Smooth muscle cell (in vitro differentiated cells): ENCODE results near the gene ABR. TPM values are rescaled to one million over a fixed set of nuclear protein-coding genes. Genes with fewer than 3 reads are reported as not detected.
A peak's percentile ranks its signal among the peaks of the same experiment; 100 is the strongest.
"Not testable (repeated sequence)": the region's sequence is repeated elsewhere in the genome, so short reads cannot be mapped to it uniquely, and the experiment has no call there.

Experiments used
- DNase-seq: peaks from one replicate; lab custom pipeline; 2025; ENCODE audit not compliant: unreplicated experiment; lab: John Stamatoyannopoulos, UW
- H2AFZ ChIP-seq: fragments of 200-600 bp; sonication (generic); 2 replicates; pipeline ENCODE4 v1.6.0; 2016; ENCODE audit warnings: antibody characterized with exemption, low read depth, mild to moderate bottlenecking
- H3F3A ChIP-seq: fragments of 200-600 bp; sonication (generic); 2 replicates; pipeline ENCODE4 v1.6.0; 2017; ENCODE audit warnings: antibody characterized with exemption, low read depth
- H3K27ac ChIP-seq: fragments of 200-600 bp; sonication (generic); 2 replicates; pipeline ENCODE4 v1.5.1; 2016; ENCODE audit warnings: low read depth, mild to moderate bottlenecking
- H3K27me3 ChIP-seq: fragments of 200-600 bp; sonication (generic); 2 replicates; pipeline ENCODE4 v1.6.1; 2016; ENCODE audit warnings: low read depth, mild to moderate bottlenecking
- H3K36me3 ChIP-seq: fragments of 200-600 bp; sonication (generic); 2 replicates; pipeline ENCODE4 v1.5.1; 2016; ENCODE audit warnings: low read depth
- H3K4me1 ChIP-seq: fragments of 200-600 bp; sonication (generic); 2 replicates; pipeline ENCODE4 v1.5.1; 2016; ENCODE audit warnings: low read depth
- H3K4me2 ChIP-seq: fragments of 200-600 bp; sonication (generic); 2 replicates; pipeline ENCODE4 v1.6.0; 2016; ENCODE audit warnings: mild to moderate bottlenecking
- H3K4me3 ChIP-seq: fragments of 200-600 bp; sonication (generic); 2 replicates; pipeline ENCODE4 v1.5.1; 2016; ENCODE audit warnings: mild to moderate bottlenecking
- H3K79me2 ChIP-seq: fragments of 200-600 bp; sonication (generic); 2 replicates; pipeline ENCODE4 v1.6.0; 2016; ENCODE audit warnings: low read depth, mild to moderate bottlenecking
- H3K9ac ChIP-seq: fragments of 200-600 bp; sonication (generic); 2 replicates; pipeline ENCODE4 v1.6.0; 2016; ENCODE audit warnings: low read depth
- H3K9me3 ChIP-seq: fragments of 200-600 bp; sonication (generic); replicated peaks from 2 replicates; pipeline ENCODE4 v1.5.1; 2016; ENCODE audit warnings: low read depth
- H4K20me1 ChIP-seq: fragments of 200-600 bp; sonication (generic); 2 replicates; pipeline ENCODE4 v1.6.0; 2016; ENCODE audit warnings: low read depth
- WGBS: methylation state at CpG from one replicate; pipeline ENCODE4 v1.1.7; 2016; ENCODE audit warnings: low lambda C conversion rate; 5-methylcytosine and 5-hydroxymethylcytosine counted together
- polyA plus RNA-seq: library from polyadenylated mRNA; unstranded; fragments of >200 nt; fragmentation: Nextera tagmentation; extraction: Ambion mirVana; gene quantifications from 2 replicates; pipeline ENCODE4 v1.2.1, GENCODE V29; 2016
- total RNA-seq: library from RNA; depleted of rRNA; stranded (reverse); fragments of >200 nt; gene quantifications from 2 replicates; pipeline ENCODE4 v1.2.3, GENCODE V29; 2014
- TF ChIP-seq, protein P1 (sequence below): fragments of 200-600 bp; sonication (generic); IDR thresholded peaks from 2 replicates; pipeline ENCODE4 v1.5.1; 2017; ENCODE audit warnings: borderline replicate concordance, mild to moderate bottlenecking, antibody characterized with exemption; ENCODE audit not compliant: insufficient read depth, poor library complexity, severe bottlenecking

Gene ABR
- total and polyA plus RNA-seq, 2 experiments from 2014 or later, result 16.1 to 29.1 TPM

DNA sequence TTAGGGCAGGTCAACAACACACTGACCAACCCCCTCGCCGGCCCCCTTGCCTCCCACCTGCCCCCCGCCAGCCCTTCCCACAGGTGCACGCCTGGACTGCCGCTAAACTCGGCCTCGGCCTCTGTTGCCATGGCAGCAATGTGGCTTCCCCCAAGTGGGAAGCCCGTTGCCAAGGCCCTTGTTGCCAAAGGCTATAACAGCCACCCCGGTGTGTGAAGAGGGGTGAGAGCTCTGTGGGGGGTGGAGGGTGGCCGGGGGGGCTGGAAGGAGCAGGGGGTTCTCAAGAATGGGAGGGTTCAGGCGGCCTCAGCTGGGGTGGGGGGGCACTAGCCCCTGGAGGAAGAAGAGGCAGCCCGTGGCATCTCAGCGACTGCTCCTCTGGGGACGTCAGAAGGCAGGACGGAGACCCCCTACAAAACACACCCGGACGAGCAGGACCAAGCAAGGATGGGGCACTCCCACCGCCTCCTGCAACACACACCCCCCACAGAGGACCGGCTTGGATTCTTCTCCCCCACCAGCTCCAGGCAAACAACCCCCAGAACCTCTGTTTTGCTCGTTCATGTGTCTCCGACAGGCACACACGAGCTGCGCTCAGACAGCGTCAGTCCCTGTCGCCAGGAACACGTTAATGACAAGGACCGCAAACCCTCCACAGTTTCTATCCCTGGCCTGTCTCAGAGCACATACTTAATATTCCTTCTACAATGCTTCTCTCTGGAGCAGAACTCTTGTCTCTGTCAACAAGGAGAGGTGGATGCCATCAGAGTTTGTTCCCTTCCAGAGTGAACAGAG lies 55.7 kb downstream of the ABR start:
- Histone ChIP-seq H3K4me2 (no peak overlapping the region), H3K4me3 (no peak overlapping the region), H3K9me3 (no peaks in the 10 kb centered on the region), H4K20me1 (peaks cover 12% of the 10 kb centered on the region), H3K9ac (no peak overlapping the region), H3K36me3 (no peaks in the 10 kb centered on the region), H3F3A (no peaks in the 10 kb centered on the region), H3K4me1 (no peaks in the 10 kb centered on the region), H2AFZ (no peak overlapping the region), H3K79me2 (no peaks in the 10 kb centered on the region), H3K27ac (no peak overlapping the region), H3K27me3 (no peaks in the 10 kb centered on the region)
- DNase-seq, result no peak
- WGBS, result 91% methylated on average over 19 of the region's 27 CpGs
- TF ChIP-seq, protein P1, sequence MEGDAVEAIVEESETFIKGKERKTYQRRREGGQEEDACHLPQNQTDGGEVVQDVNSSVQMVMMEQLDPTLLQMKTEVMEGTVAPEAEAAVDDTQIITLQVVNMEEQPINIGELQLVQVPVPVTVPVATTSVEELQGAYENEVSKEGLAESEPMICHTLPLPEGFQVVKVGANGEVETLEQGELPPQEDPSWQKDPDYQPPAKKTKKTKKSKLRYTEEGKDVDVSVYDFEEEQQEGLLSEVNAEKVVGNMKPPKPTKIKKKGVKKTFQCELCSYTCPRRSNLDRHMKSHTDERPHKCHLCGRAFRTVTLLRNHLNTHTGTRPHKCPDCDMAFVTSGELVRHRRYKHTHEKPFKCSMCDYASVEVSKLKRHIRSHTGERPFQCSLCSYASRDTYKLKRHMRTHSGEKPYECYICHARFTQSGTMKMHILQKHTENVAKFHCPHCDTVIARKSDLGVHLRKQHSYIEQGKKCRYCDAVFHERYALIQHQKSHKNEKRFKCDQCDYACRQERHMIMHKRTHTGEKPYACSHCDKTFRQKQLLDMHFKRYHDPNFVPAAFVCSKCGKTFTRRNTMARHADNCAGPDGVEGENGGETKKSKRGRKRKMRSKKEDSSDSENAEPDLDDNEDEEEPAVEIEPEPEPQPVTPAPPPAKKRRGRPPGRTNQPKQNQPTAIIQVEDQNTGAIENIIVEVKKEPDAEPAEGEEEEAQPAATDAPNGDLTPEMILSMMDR, result no peak

DNA sequence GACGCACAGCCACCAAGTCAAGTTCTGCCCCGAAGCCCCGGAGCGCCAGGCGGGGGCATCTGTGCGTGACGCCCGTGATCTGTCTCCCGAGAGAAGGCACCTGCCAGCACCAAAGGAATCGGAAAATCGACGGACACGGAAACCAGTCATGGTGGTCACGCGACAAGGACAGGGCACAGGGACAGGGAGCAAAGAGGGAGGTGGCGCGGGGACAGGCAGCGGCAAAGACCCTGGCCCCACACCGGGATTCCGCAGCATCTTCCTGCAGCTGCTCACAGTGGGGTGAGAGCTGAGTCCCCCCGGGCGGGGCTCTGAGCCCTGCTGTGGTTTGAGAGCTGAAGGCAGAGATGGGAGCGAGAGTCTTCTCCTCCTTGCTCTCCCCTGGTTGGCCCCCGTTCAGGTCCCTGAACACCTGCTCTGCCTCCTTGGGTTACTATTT lies 56.4 kb downstream of the ABR start:
- TF ChIP-seq, protein P1, result no peak
- Histone ChIP-seq H2AFZ (no peak overlapping the region), H3K9ac (no peak overlapping the region), H3K36me3 (no peaks in the 10 kb centered on the region), H3F3A (no peaks in the 10 kb centered on the region), H3K9me3 (no peaks in the 10 kb centered on the region), H4K20me1 (peaks cover 12% of the 10 kb centered on the region), H3K4me1 (no peaks in the 10 kb centered on the region), H3K27me3 (no peaks in the 10 kb centered on the region), H3K27ac (no peak overlapping the region), H3K79me2 (no peaks in the 10 kb centered on the region), H3K4me3 (no peak overlapping the region), H3K4me2 (no peak overlapping the region)
- WGBS, result 83% methylated on average over 24 of the region's 24 CpGs
- no peak for DNase-seq

DNA sequence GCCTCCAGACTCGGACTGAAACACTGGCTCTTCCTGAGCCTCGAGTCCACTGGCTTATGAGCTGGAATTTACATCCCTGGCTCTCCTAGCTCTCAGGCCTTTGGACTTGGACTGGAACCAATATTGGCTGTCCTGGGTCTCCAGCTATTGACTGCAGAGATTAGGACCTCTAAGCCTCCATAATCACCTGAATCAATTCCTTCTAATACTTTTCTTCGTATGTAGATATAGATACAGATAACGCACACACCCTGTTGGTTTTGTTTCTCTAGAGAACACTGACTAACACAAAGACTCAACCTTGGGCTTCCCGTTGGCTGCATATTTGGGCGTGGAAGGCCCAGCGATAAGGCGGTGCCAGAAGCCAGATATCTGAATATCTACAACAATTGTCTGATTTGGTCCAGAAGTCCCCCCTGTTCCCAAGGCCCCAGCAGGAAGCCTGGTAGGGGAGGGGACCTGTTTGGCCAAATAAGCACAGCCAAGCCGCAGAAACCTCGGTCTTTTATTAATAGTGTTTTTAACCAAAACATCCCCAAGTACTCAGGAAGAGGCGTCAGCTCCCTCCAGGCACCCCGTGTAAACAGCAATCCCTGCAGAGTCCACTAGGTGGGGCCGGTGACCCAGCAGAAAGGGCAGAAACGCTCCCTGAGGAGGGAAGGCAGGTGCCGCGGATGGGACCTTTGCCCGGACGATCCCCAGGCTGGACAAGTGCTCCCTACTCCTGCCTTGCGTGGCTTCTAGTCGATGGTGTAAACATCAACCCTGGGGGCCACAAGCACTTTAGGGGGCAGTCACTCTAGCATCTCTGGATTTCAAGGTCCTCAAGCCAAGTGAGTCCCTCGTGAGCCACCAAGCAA lies 57.0 kb downstream of the ABR start:
- Histone ChIP-seq H3K4me3 (no peak overlapping the region), H3K36me3 (no peaks in the 10 kb centered on the region), H3F3A (no peaks in the 10 kb centered on the region), H3K9me3 (no peaks in the 10 kb centered on the region), H3K9ac (no peak overlapping the region), H4K20me1 (peaks cover 12% of the 10 kb centered on the region), H3K4me2 (no peak overlapping the region), H2AFZ (no peak overlapping the region), H3K27ac (no peak overlapping the region), H3K27me3 (no peaks in the 10 kb centered on the region), H3K4me1 (no peaks in the 10 kb centered on the region), H3K79me2 (no peaks in the 10 kb centered on the region)
- TF ChIP-seq, protein P1, result peak; percentile 80
- 39% methylated on average over 21 of the region's 21 CpGs for WGBS
- peak; percentile 33 for DNase-seq

DNA sequence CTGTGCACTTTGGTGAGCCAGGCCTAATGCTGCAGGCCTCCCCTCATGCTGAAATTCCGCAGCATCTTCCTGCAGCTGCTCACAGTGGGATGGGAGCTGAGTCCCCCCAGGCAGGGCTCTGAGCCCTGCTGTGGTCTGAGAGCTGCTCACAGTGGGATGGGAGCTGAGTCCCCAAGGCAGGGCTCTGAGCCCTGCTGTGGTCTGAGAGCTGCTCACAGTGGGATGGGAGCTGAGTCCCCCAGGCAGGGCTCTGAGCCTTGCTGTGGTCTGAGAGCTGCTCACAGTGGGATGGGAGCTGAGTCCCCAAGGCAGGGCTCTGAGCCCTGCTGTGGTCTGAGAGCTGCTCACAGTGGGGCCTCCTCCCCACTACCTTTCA lies 58.4 kb downstream of the ABR start:
- H3K9me3 ChIP-seq, H3K27ac ChIP-seq, H3F3A ChIP-seq, H3K9ac ChIP-seq, H3K27me3 ChIP-seq, H3K4me2 ChIP-seq, H3K36me3 ChIP-seq, DNase-seq, H3K4me1 ChIP-seq, H2AFZ ChIP-seq, H3K4me3 ChIP-seq, H3K79me2 ChIP-seq: not testable (repeated sequence)
- H4K20me1 ChIP-seq, result peaks cover 12% of the 10 kb centered on the region
- WGBS, result 100% methylated on average over 1 of the region's 1 CpG
